ENCODE data around the gene RIC1.
"Not testable (repeated sequence)": the region's sequence is repeated elsewhere in the genome, so short reads cannot be mapped to it uniquely, and the experiment has no call there.

Gene RIC1

DNA sequence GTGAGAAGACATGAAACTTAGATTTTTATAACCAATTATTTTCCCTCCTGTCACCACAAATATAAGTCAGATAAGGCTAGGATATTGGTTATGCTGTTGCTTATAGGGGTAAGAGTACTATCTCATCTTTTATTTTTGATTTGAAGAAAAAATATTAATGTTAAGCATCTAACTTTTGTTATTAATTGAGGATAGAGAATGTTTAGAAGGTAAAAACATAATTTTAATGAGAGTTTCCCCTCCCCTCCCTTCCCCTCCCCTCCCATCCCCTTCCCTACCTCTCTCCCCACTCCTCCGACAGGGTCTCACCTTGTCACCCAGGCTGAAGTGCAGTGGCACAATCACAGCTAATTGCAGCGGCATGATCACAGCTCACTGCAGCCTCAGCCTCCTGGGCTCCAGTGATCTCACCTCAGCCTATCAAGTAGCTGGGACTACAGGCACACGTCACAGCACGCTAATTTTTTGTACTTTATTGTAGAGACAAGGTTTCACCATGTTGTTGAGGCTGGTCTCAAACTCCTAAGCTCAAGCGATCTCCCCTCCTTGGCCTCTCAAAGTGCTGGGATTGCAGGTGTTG is 86.7 kb downstream of the RIC1 start:
- Histone ChIP-seq H2AFZ (ENCODE audit: low read length) (no peak overlapping the region), H3K4me3 (ENCODE audit: low read length, poor library complexity, severe bottlenecking) (no peak overlapping the region), H3K9me3 (ENCODE audit: insufficient read depth, low read depth, low read length) (peaks cover 6% of the 10 kb centered on the region; the same call in 1 of the 2 replicates), H3K27me3 (ENCODE audit: insufficient read depth, low read length, poor library complexity, severe bottlenecking) (no peaks in the 10 kb centered on the region), H3K9ac (ENCODE audit: low read depth, low read length, poor library complexity, severe bottlenecking) (no peak overlapping the region), H3K9me2 (replicated peaks; ENCODE audit: low read depth, low read length) (no peaks in the 10 kb centered on the region), H3F3A (ENCODE audit: low read depth) (0 out of 2 replicates have a peak, but pooled peaks cover 3% of the 10 kb centered on the region), H3K36me3 (ENCODE audit: insufficient read depth, low read length) (peaks cover 29% of the 10 kb centered on the region), H3K79me2 (ENCODE audit: insufficient read depth, low read length) (no peaks in the 10 kb centered on the region), H3K4me2 (ENCODE audit: low read depth, low read length, poor library complexity, severe bottlenecking) (no peak overlapping the region), H3K4me1 (ENCODE audit: insufficient read depth, low read length, poor library complexity, severe bottlenecking) (peaks cover 16% of the 10 kb centered on the region), H4K20me1 (ENCODE audit: insufficient read depth, low read length, poor library complexity, severe bottlenecking) (no peaks in the 10 kb centered on the region)
- TF ChIP-seq, protein P1, sequence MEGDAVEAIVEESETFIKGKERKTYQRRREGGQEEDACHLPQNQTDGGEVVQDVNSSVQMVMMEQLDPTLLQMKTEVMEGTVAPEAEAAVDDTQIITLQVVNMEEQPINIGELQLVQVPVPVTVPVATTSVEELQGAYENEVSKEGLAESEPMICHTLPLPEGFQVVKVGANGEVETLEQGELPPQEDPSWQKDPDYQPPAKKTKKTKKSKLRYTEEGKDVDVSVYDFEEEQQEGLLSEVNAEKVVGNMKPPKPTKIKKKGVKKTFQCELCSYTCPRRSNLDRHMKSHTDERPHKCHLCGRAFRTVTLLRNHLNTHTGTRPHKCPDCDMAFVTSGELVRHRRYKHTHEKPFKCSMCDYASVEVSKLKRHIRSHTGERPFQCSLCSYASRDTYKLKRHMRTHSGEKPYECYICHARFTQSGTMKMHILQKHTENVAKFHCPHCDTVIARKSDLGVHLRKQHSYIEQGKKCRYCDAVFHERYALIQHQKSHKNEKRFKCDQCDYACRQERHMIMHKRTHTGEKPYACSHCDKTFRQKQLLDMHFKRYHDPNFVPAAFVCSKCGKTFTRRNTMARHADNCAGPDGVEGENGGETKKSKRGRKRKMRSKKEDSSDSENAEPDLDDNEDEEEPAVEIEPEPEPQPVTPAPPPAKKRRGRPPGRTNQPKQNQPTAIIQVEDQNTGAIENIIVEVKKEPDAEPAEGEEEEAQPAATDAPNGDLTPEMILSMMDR (conservative IDR thresholded peaks at IDR 0.05; ENCODE audit: low read length) = no peak
- no peak for TF ChIP-seq EZH2phosphoT487 (IDR thresholded peaks at IDR 0.05; ENCODE audit: borderline replicate concordance)

DNA sequence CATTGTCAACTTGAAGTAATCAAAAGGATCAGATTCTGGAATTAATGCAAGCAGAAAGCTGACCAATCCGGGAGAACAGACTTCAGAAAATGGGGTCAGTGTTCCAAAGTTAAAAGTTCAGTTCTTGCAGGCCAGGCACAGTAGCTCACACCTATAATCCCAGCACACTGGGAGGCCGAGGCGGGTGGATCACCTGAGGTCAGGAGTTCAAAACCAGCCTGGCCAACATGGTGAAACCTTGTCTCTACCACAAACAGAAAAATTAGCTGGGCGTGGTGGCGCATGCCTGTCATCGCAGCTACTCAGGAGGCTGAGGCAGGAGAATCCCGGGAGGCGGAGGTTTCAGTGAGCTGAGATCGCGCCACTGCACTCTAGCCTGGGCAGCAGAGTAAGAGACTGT is 88.5 kb downstream of the RIC1 start:
- Histone ChIP-seq H3K4me1 (ENCODE audit: insufficient read depth, low read length, poor library complexity, severe bottlenecking) (peaks cover 16% of the 10 kb centered on the region), H3K36me3 (ENCODE audit: insufficient read depth, low read length) (peaks cover 41% of the 10 kb centered on the region)
- H3K4me2 ChIP-seq (ENCODE audit: low read depth, low read length, poor library complexity, severe bottlenecking); H3K27me3 ChIP-seq (ENCODE audit: insufficient read depth, low read length, poor library complexity, severe bottlenecking); H3K9ac ChIP-seq (ENCODE audit: low read depth, low read length, poor library complexity, severe bottlenecking); H2AFZ ChIP-seq (ENCODE audit: low read length); H3F3A ChIP-seq (ENCODE audit: low read depth); H3K9me2 ChIP-seq (replicated peaks; ENCODE audit: low read depth, low read length); H4K20me1 ChIP-seq (ENCODE audit: insufficient read depth, low read length, poor library complexity, severe bottlenecking); H3K4me3 ChIP-seq (ENCODE audit: low read length, poor library complexity, severe bottlenecking); H3K9me3 ChIP-seq (ENCODE audit: insufficient read depth, low read depth, low read length); H3K79me2 ChIP-seq (ENCODE audit: insufficient read depth, low read length): not testable (repeated sequence)

DNA sequence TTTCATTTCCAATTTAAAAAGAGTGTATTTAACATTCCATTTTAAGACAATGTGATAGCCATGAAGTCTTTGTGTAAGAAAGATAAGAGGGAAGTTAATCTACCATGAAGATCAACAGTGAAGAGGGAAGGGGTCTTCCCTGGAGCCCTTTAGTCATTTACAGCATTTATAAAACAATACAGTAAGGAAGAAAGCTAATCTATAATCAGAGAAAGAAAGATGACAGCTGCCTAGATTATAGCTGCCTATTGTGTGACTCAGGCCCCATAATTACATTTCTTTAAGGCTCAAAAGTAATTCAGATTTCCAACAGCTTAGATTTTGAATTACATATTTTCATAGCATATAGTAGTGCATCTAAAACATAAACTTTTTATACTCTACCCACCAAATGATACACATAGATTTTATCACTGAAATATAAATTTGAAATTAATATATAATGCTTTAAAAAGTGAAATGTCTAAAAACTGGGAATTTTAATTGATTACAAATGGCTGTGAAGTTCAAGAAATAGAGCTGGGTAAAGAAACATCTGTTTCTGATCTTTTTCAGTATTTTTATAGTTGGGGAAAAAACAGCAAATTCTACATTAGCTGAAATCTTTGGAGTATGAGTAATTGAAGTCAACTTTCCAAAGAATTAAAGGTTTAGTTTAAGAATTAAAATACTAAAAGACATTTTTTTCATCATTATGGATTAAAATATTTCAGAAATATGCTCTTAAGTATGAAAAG is 89.6 kb downstream of the RIC1 start:
- Histone ChIP-seq H3F3A (ENCODE audit: low read depth) (0 out of 2 replicates have a peak, but pooled peaks cover 3% of the 10 kb centered on the region), H3K9me3 (ENCODE audit: insufficient read depth, low read depth, low read length) (peaks cover 6% of the 10 kb centered on the region; the same call in 1 of the 2 replicates), H3K79me2 (ENCODE audit: insufficient read depth, low read length) (no peaks in the 10 kb centered on the region), H3K4me1 (ENCODE audit: insufficient read depth, low read length, poor library complexity, severe bottlenecking) (peaks cover 16% of the 10 kb centered on the region), H3K27me3 (ENCODE audit: insufficient read depth, low read length, poor library complexity, severe bottlenecking) (no peaks in the 10 kb centered on the region), H3K36me3 (ENCODE audit: insufficient read depth, low read length) (peaks cover 47% of the 10 kb centered on the region), H3K9ac (ENCODE audit: low read depth, low read length, poor library complexity, severe bottlenecking) (no peak overlapping the region), H3K4me2 (ENCODE audit: low read depth, low read length, poor library complexity, severe bottlenecking) (no peak overlapping the region), H2AFZ (ENCODE audit: low read length) (no peak overlapping the region), H4K20me1 (ENCODE audit: insufficient read depth, low read length, poor library complexity, severe bottlenecking) (no peaks in the 10 kb centered on the region), H3K4me3 (ENCODE audit: low read length, poor library complexity, severe bottlenecking) (no peak overlapping the region), H3K9me2 (replicated peaks; ENCODE audit: low read depth, low read length) (no peaks in the 10 kb centered on the region)
- no peak for TF ChIP-seq EZH2phosphoT487 (IDR thresholded peaks at IDR 0.05; ENCODE audit: borderline replicate concordance)
- TF ChIP-seq, protein P1 (conservative IDR thresholded peaks at IDR 0.05; ENCODE audit: low read length) = no peak

All from Loucy (cell line).